HuH-7 (cell line): ENCODE data around the gene SMARCC2.
"Not testable (repeated sequence)": the region's sequence is repeated elsewhere in the genome, so short reads cannot be mapped to it uniquely, and the experiment has no call there.

Source experiments
- DNase-seq: peaks from one replicate; pipeline ENCODE4 v3.0.0; 2011; ENCODE audit warnings: low spot score

Gene SMARCC2

DNA sequence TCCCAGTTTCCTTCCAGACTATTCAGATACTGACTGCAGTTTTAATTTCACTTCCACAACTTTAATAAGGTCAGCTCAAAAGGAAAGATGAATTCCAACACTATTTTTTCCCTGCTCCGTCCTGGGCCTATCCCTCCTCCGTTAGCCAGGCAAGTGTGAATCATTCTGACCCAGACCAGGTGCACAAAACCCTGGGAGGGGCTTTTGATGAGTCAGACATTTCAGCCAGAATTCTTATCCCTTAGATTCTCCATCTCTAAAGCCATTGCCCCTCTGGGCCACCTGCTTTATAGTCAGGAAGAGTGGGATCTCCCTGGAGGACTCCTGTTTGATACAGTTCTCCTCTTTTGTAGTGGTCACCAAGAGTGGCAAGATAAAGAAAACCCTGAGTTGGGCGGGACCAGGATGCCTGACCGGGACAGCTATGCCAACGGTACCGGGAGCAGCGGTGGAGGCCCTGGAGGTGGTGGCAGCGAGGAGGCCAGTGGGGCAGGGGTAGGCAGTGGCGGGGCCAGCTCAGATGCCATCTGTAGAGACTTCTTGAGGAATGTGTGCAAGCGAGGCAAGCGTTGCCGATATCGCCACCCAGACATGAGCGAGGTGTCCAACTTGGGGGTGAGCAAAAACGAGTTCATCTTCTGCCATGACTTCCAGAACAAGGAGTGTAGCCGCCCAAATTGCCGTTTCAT lies 69.0 kb downstream of the SMARCC2 start:
- no peak for DNase-seq

DNA sequence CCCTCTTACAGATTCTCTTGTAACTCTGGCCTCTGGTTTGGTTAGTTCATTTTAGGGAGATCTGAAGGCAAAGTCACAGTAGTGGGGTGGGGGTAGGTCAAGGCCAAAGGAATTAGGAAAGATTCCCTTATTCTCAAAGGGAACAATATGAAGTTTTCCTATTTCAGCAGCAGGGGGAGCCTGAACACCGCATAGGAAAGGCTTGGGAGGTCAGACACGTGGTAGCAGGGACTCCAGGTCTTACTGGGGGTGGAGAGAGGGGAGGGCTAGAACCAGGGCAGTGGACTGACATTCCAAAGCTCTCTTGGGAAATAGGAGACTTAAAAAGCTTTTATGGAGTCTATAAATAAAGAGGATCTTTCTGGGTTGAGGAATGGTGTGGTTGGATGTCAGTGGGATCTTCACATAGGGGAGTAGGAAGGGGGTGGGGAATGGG lies 69.9 kb downstream of the SMARCC2 start:
- DNase-seq, result peak; percentile 95

DNA sequence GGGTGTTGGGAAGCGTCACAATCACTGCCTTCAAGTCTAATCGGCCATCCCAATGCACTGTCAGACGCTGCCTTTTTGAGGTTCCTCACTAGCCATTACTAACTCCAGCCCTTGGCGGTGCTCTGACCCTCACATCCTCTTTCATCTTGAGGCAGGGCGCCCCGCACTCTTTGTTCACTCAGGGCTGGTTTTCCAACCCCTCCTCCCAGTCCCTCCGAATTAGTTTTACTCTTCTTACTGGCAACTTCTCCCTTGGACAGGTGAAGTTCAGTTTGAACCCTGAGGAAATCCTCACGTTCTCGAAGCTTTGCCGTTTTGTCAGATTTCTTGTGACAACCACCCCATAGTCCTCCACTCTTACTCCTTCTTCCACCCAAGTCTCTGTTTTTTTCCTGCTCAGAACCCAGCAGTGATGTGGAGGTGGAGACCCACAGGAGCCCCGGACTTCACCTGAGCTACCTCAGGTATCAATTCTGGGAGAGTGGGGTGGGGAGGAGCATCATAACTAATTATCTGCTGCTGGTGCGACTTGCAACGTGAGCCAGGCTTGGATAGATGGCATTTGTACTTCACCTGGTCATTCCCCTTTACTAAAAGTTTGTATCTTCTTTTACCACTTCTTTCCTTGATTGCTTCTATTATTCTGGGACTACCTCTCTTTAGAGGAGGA lies 70.5 kb downstream of the SMARCC2 start:
- no peak for DNase-seq

DNA sequence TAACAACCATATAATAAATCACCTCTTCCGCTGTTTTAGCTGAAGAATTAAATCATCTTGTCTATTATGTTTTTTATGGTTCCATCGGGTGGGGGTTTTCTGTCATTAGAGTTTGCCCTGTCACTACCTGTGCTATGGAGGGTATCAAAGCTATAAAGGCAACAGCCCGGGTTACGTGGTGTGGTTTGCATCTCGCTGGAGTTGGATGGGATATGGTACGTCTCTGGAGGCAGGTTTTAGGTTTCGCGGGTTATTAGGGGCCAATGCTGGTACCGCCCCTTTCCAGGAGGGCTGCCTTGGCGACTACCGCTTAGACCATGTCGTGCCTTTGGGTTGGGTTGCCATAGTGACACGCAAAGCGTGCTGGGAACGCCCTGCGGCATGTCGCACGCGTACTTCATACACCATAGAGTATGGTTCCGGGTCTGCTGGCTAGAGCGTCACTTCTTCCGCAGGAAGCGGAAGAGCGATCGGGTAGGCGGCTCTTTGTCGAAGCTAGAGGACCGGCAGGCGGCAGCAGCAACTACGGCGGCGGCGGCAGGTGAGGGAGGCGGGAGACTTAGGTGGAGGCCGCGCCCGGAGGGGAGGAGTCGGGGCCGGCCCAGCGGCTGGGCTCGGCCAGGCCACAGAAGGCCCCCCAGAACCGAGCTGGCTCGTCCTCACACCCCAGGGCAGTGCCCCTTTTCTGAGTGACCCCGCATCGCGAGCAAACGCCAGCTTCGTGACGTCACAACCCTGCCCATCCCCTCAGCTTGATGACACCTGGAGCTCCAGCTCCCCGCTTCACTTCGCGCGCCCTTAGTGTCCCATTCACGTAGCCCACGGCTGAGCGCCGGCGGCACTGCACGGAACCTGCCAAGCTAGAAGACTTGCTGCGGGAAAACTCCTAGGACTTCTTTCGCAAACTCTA lies 71.2 kb downstream of the SMARCC2 start, which contains the start of gene ZC3H10:
Gene ZC3H10 (plus strand): TSS at position 489 of the 910 bp plus-strand sequence. CDS start 2,297 bp downstream, outside the sequence.
- DNase-seq, result peak; percentile 85

DNA sequence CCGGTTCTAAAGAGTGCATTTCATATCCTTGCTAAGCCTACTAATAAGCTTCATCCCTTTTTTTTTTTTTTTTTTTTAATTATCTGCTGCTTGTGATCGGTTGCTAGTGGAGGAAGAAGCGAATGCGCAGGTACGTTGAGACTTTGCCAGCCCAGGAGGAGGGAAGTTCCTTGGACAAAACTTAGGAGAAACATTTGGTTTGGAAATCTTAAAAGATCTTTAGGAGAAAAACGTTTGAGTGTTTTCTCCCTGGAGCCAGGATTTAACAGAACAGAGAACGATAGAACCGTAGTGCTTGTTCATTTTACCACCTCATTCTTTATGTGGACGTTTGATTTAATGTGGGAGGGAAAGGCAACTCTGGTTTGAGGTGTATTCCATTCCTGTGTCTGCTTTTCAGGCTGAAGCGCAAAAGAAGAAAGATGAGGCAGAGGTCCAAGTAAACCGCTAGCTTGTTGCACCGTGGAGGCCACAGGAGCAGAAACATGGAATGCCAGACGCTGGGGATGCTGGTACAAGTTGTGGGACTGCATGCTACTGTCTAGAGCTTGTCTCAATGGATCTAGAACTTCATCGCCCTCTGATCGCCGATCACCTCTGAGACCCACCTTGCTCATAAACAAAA lies 72.1 kb downstream of the SMARCC2 start:
- DNase-seq, result not testable (repeated sequence)

DNA sequence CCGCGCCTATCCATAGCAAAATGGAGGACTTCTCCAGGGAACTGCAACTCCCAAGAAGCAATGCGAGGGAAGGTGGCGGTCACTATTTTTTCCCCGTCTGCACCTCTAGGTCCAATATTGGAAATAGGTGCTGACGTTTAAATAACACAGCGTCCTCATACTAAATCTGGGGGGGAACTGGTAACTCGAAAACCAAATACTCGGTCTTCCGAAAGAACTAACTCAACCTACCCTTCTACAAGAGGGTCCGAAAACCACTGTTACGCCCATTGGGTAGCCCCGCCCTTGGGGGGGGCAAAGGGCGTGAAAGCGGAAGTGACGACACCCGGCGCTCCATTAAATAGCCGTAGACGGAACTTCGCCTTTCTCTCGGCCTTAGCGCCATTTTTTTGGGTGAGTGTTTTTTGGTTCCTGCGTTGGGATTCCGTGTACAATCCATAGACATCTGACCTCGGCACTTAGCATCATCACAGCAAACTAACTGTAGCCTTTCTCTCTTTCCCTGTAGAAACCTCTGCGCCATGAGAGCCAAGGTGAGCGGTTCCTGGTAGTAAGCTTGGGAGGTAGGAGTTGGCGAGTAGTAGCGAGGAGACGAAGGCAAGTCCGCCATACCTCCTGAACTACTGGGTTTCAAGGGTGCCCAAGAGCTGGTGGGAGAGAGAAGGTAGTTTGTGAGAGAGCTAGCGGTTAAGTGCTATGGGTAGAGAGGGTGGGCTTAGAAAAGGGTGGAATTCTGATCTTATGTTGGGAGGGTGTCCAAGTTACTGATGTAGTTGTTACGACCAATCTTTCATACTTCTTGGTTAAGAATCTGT lies 72.8 kb downstream of the SMARCC2 start, which contains the start of gene RPL41:
Gene RPL41 (plus strand): TSS at position 367 of the 815 bp plus-strand sequence.
- DNase-seq, result peak; percentile 49

DNA sequence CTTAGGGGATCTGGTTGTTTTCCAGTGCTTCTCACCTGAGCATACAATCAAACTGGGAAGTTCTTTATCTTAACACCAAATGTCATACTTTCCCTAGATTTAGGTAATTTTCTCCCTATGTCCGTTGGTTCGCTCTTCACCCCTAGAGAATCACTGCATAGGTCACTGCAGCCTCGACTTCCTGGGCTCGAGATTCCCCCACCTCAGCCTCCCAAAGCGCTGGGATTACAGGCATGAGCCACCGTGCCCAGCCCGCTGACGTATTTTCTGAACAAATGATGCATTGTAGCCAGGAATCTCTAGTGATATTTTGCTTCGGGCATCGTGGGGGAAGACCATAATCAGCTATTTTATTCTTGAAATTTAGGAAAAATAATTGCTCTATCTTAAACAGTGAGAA lies 74.0 kb downstream of the SMARCC2 start:
- DNase-seq, result no peak

DNA sequence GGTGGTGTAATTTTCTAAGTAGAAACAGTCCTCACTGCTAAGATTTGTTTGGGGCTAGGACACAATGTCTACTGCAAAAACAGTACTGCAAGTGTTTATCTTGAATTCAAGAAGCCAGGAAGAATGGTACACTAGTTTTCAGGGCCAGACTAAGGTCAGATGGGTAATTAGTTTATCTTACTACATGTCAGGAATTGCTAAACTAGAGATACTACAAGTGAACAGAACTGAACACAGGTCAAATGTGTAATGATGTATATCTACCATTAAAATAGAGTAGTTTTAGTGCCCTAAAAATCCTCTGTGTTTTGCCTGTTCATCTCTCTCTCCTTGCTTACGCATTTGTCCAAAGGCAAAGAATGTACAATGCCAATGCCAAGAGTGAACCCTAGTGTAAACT lies 75.2 kb downstream of the SMARCC2 start:
- DNase-seq, result no peak
